ENCODE results near the gene NCAN.

NCAN gene

DNA sequence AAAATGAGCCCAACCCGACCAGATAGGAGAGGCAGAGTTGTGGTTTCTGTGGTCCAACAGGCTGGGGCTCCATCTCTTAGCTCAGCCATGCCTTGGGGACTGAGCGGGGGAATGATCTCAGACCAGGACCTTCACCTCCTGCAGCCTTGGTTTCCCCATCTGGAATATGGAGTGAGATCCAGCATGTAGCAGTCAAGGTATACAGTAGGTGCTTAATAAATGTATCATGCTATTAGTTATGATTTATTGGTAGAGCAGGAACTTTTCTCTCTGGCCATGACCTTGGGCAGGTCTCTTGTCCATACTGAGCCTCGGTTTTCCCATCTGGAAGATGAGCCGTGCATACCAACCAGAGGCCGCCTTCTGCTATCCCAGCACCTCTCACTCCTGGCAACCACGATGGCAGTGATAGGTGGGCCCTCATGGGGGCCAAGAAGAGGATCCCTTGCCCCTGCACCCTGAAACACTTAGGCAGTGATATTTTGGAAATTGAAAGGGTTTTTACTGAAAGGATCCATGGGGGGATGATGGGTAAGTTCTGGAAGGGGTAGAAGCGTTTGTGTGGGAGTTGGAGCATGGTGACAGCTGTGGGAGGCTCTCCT, 52.2 kb downstream of the NCAN start:
- Histone ChIP-seq H3K27ac (ENCODE audit: low read depth, low read length) (no peak overlapping the region), H3K9me2 (replicated peaks; ENCODE audit: insufficient read depth, low read length) (no peaks in the 10 kb centered on the region), H3K9ac (ENCODE audit: low read length) (no peak overlapping the region), H3K36me3 (ENCODE audit: low read length) (no peaks in the 10 kb centered on the region), H2AFZ (ENCODE audit: low read depth, low read length, severe bottlenecking) (no peak overlapping the region), H3K27me3 (ENCODE audit: low read length) (no peaks in the 10 kb centered on the region), H3K4me3 (ENCODE audit: insufficient read depth, low read length, poor library complexity, severe bottlenecking) (no peak overlapping the region), H3F3A (ENCODE audit: insufficient read depth) (no peaks in the 10 kb centered on the region), H3K9me3 (ENCODE audit: insufficient read depth, low read length) (no peaks in the 10 kb centered on the region), H3K79me2 (ENCODE audit: insufficient read depth, low read length) (no peaks in the 10 kb centered on the region), H4K20me1 (ENCODE audit: low read depth, low read length) (no peaks in the 10 kb centered on the region), H3K4me2 (ENCODE audit: low read depth, low read length, poor library complexity, severe bottlenecking) (no peak overlapping the region)
- TF ChIP-seq, protein P1, sequence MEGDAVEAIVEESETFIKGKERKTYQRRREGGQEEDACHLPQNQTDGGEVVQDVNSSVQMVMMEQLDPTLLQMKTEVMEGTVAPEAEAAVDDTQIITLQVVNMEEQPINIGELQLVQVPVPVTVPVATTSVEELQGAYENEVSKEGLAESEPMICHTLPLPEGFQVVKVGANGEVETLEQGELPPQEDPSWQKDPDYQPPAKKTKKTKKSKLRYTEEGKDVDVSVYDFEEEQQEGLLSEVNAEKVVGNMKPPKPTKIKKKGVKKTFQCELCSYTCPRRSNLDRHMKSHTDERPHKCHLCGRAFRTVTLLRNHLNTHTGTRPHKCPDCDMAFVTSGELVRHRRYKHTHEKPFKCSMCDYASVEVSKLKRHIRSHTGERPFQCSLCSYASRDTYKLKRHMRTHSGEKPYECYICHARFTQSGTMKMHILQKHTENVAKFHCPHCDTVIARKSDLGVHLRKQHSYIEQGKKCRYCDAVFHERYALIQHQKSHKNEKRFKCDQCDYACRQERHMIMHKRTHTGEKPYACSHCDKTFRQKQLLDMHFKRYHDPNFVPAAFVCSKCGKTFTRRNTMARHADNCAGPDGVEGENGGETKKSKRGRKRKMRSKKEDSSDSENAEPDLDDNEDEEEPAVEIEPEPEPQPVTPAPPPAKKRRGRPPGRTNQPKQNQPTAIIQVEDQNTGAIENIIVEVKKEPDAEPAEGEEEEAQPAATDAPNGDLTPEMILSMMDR (IDR thresholded peaks at IDR 0.05; ENCODE audit: insufficient read depth, low read length, poor library complexity, severe bottlenecking), result no peak
- no peak for TF ChIP-seq EZH2phosphoT487 (conservative IDR thresholded peaks at IDR 0.05; ENCODE audit: low read length)

DNA sequence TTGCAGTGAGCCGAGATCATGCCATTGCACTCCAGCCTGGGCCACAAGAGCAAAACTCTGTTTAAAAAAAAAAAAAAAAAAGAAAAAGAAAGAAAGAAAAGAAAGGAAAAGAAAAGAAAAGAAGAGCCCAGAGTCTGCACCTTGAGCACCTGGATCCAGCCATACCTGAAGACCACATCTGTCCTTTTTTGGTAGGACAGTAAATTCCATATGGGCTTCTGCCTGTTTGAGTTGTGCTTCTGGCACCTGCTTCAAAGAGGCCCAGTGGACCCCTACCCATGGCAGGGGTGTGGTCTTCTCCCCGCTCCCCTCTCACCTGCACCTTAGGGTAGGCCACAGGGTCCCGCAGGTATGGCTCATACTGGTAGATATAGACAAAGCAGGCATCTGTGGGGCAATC, 55.5 kb downstream of the NCAN start:
- H3K36me3 ChIP-seq (ENCODE audit: low read length), result no peaks in the 10 kb centered on the region
- no peaks in the 10 kb centered on the region for H3K9me2 ChIP-seq (replicated peaks; ENCODE audit: insufficient read depth, low read length)
- no peak overlapping the region for H3K27ac ChIP-seq (ENCODE audit: low read depth, low read length)
- no peak overlapping the region for H3K4me2 ChIP-seq (ENCODE audit: low read depth, low read length, poor library complexity, severe bottlenecking)
- TF ChIP-seq EZH2phosphoT487 (conservative IDR thresholded peaks at IDR 0.05; ENCODE audit: low read length), result no peak
- TF ChIP-seq, protein P1 (IDR thresholded peaks at IDR 0.05; ENCODE audit: insufficient read depth, low read length, poor library complexity, severe bottlenecking), result no peak
- no peaks in the 10 kb centered on the region for H3K79me2 ChIP-seq (ENCODE audit: insufficient read depth, low read length)
- no peak overlapping the region for H3K4me3 ChIP-seq (ENCODE audit: insufficient read depth, low read length, poor library complexity, severe bottlenecking)
- H3F3A ChIP-seq (ENCODE audit: insufficient read depth), result no peaks in the 10 kb centered on the region
- H3K9ac ChIP-seq (ENCODE audit: low read length), result no peak overlapping the region
- no peaks in the 10 kb centered on the region for H3K27me3 ChIP-seq (ENCODE audit: low read length)
- no peaks in the 10 kb centered on the region for H4K20me1 ChIP-seq (ENCODE audit: low read depth, low read length)
- no peak overlapping the region for H2AFZ ChIP-seq (ENCODE audit: low read depth, low read length, severe bottlenecking)
- no peaks in the 10 kb centered on the region for H3K9me3 ChIP-seq (ENCODE audit: insufficient read depth, low read length)

DNA sequence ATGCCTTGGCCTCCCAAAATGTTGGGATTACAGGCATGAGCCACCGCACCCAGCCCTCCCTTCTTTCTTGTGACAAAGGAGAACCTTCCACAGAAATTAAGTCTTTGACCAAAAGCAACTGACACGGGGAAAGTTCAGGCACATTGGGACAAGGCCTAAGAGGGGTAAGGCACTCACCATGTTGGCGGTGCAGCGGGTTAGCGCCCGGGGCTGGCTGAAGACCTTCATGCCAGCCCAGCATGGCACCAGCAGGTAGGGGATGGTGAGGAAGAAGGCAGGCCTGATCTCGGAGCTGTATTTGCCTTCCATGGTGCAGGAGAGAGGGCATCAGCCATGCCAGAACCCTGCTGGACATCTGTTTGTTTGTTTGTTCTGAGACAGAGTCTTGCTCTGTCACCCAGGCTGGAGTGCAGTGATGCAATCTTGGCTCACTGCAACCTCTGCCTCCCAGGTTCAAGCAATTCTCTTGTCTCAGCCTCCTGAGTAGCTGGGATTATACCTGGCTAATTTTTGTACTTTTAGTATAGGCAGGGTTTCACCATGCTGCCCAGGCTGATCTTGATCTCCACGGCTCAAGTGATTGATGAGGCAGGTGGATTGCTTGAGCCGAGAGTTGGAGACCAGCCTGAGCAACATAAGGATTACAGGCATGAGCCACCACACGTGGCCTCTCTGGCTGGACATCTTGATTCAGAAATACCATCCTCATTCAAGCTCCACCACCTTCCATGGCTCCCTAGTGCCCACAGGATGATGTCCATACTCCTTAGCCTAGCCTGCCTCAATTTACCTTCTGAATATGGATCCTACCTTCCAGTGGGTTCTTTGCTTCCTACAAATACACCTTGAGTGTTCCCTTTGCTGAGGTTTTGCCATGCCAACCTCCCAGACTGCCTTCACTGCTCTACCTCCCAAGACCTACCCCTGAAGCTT, 57.0 kb downstream of the NCAN start:
- no peaks in the 10 kb centered on the region for H3K79me2 ChIP-seq (ENCODE audit: insufficient read depth, low read length)
- no peaks in the 10 kb centered on the region for H4K20me1 ChIP-seq (ENCODE audit: low read depth, low read length)
- no peaks in the 10 kb centered on the region for H3K27me3 ChIP-seq (ENCODE audit: low read length)
- TF ChIP-seq, protein P1 (IDR thresholded peaks at IDR 0.05; ENCODE audit: insufficient read depth, low read length, poor library complexity, severe bottlenecking), result no peak
- no peak for TF ChIP-seq EZH2phosphoT487 (conservative IDR thresholded peaks at IDR 0.05; ENCODE audit: low read length)
- no peak overlapping the region for H3K4me3 ChIP-seq (ENCODE audit: insufficient read depth, low read length, poor library complexity, severe bottlenecking)
- no peak overlapping the region for H2AFZ ChIP-seq (ENCODE audit: low read depth, low read length, severe bottlenecking)
- H3K27ac ChIP-seq (ENCODE audit: low read depth, low read length), result no peak overlapping the region
- no peaks in the 10 kb centered on the region for H3K9me3 ChIP-seq (ENCODE audit: insufficient read depth, low read length)
- no peak overlapping the region for H3K4me2 ChIP-seq (ENCODE audit: low read depth, low read length, poor library complexity, severe bottlenecking)
- H3K9me2 ChIP-seq (replicated peaks; ENCODE audit: insufficient read depth, low read length), result no peaks in the 10 kb centered on the region
- H3K9ac ChIP-seq (ENCODE audit: low read length), result no peak overlapping the region
- H3K36me3 ChIP-seq (ENCODE audit: low read length), result no peaks in the 10 kb centered on the region
- no peaks in the 10 kb centered on the region for H3F3A ChIP-seq (ENCODE audit: insufficient read depth)
